SU-DHL-6 (cell line): ENCODE data around the gene SCIMP.

ENCODE experiments used
- H2AFZ ChIP-seq: fragments of 200-600 bp; sonication (generic); 2 replicates; pipeline ENCODE4 v1.6.1; 2014; ENCODE audit warnings: low read depth, mild to moderate bottlenecking, moderate library complexity, mixed read lengths, antibody characterized with exemption, low read length; ENCODE audit not compliant: severe bottlenecking
- H3F3A ChIP-seq: fragments of 200-600 bp; shearing (Covaris generic); 2 replicates; pipeline ENCODE4 v1.6.0; 2016; ENCODE audit warnings: antibody characterized with exemption, mild to moderate bottlenecking; ENCODE audit not compliant: insufficient read depth
- H3K27ac ChIP-seq: fragments of 200-600 bp; sonication (generic); 2 replicates; pipeline ENCODE4 v1.5.1; 2016; ENCODE audit warnings: low read depth, mild to moderate bottlenecking, low read length, moderate library complexity, mixed read lengths
- H3K27me3 ChIP-seq: fragments of 200-600 bp; sonication (generic), shearing (Covaris generic); 2 replicates; pipeline ENCODE4 v1.6.0; 2014; ENCODE audit warnings: mild to moderate bottlenecking, low read length
- H3K36me3 ChIP-seq: fragments of 200-600 bp; sonication (generic); 2 replicates; pipeline ENCODE4 v1.6.1; 2014; ENCODE audit warnings: mild to moderate bottlenecking, low read length, mixed read lengths
- H3K4me2 ChIP-seq: fragments of 300-600, 200-600 bp; shearing (Covaris generic), sonication (generic); 2 replicates; pipeline ENCODE4 v1.6.0; 2014; ENCODE audit warnings: low read length, low read depth, mild to moderate bottlenecking; ENCODE audit not compliant: poor library complexity, severe bottlenecking
- H3K4me3 ChIP-seq: fragments of 200-600 bp; sonication (generic); 2 replicates; pipeline ENCODE4 v1.5.1; 2014; ENCODE audit warnings: antibody characterized with exemption, low read length, mild to moderate bottlenecking, mixed read lengths; ENCODE audit not compliant: insufficient read depth, poor library complexity, severe bottlenecking
- H3K79me2 ChIP-seq: fragments of 200-600 bp; sonication (generic); 2 replicates; pipeline ENCODE4 v1.6.1; 2014; ENCODE audit warnings: mild to moderate bottlenecking, low read length, moderate library complexity; ENCODE audit not compliant: insufficient read depth
- H3K9ac ChIP-seq: fragments of 200-600 bp; sonication (generic); 2 replicates; pipeline ENCODE4 v1.7.0; 2014; ENCODE audit warnings: mild to moderate bottlenecking, low read length
- H3K9me2 ChIP-seq: fragments of 200-600 bp; sonication (generic); replicated peaks from 2 replicates; pipeline ENCODE4 v1.6.1; 2014; ENCODE audit warnings: low read length; ENCODE audit not compliant: insufficient read depth
- H3K9me3 ChIP-seq: fragments of 200-600 bp; sonication (generic); 2 replicates; pipeline ENCODE4 v1.6.1; 2014; ENCODE audit warnings: low read length, mixed read lengths; ENCODE audit not compliant: insufficient read depth
- H4K20me1 ChIP-seq: fragments of 200-600 bp; sonication (generic); 2 replicates; pipeline ENCODE4 v1.6.1; 2014; ENCODE audit warnings: low read depth, mild to moderate bottlenecking, antibody characterized with exemption, low read length, moderate library complexity, mixed read lengths
- EZH2phosphoT487 ChIP-seq: fragments of 200-600 bp; sonication (generic), shearing (Covaris generic); conservative IDR thresholded peaks from 2 replicates; pipeline ENCODE4 v1.6.1; 2018; ENCODE audit warnings: mild to moderate bottlenecking, antibody characterized with exemption, low read length, moderate library complexity, mixed read lengths
- TF ChIP-seq, protein P1 (sequence below): fragments of 200-600 bp; sonication (generic); IDR thresholded peaks from one replicate; pipeline ENCODE4 v1.5.1; 2017; ENCODE audit warnings: antibody characterized with exemption, mild to moderate bottlenecking, low read length, moderate library complexity; ENCODE audit not compliant: insufficient read depth, poor library complexity, severe bottlenecking

Gene SCIMP

DNA sequence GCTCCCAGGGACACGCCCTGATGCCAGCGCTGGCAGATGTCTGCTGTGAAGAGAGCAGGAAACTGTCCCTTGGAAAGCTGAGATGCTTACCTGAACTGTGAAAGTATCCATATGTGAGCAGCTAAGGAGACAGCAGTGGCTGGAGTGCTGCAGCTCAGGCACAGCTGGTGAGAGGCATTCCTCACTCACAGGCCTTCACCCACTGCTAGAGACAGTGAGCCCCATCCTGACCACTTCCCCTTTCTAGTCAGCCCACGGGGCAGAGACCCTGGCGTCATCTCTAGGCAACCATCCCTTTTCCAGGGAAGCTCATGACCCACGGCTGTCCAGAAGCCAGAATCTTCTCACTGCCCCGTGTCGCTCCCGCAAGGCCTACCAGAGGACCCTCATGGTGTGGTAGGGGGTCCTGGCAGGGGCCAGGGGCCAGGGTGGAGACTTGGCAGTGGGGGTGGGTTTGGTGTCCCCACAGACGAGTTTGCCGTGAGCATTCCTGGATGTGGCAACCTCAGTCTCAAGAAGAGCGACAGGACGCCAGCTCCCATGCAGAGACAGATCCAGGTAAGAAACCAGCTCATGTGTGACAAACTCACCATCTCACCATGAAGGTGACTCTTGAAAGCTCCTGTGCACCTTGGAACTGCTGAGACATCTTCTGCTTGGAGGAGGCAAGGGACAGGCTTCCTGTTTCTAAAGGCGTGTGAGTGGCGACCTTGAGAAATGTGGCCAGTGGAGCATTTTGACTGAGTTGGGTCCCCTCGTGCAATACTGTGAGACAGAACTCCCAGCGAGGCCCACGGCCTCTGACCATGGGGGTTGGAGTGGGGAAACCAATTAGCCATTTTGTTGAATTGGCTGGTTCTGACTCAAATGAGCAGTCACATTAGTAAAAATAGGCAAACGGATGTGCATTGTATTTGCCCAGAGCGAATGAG is at the start of gene SCIMP:
Gene SCIMP (minus strand): TSS at position 216 of the 932 bp plus-strand sequence. CDS start 105 bp downstream, at position 111.
- Histone ChIP-seq H3F3A (peaks cover 26% of the 10 kb centered on the region), H3K9me2 (no peaks in the 10 kb centered on the region), H3K79me2 (peaks cover 24% of the 10 kb centered on the region), H3K9me3 (no peaks in the 10 kb centered on the region), H3K27me3 (no peaks in the 10 kb centered on the region), H3K27ac (peak within 1 kb of the TSS; percentile 88), H4K20me1 (no peaks in the 10 kb centered on the region), H3K4me3 (peak within 1 kb of the TSS; percentile 58), H3K9ac (peak within 1 kb of the TSS; percentile 66), H3K36me3 (no peaks in the 10 kb centered on the region), H2AFZ (peak within 1 kb of the TSS; percentile 5), H3K4me2 (peak within 1 kb of the TSS; percentile 85)
- no peak for TF ChIP-seq EZH2phosphoT487

DNA sequence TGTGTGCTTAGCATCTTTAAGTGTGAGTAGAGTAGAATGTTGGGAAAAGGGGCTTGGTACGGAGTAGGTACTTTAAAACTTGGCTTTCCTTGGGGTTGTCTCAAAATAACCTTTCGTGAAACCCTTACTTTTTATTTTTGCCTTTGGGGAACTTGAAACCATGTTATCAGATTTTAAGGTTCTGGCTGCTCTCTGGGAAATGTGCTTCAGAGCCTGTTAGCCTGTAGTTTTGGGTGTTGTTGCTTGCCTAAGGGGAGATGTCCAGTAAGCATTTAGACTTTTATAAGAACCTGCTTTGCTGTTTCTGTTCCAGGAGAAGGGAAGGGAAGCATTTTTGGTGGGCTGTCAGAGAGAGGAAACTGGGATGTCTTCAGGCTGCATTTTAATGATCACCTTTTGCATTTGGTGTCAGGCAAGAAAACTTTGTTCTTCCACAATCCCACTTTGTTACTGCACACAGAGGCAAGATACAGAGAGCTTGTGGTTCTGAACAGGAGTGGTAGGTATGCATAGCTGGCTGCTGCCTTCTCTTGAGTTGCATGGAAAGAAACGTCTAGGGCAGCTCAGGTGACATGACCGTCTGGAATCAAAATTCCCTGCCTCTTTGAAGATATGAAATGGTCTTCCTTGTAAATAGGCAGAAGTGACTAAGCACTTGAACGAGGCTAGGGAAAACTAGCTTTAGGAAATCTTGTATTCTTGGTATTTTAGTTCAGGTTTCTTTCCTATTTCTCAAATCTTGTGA is 49.1 kb upstream of the SCIMP start:
- Histone ChIP-seq H4K20me1 (peaks cover 4% of the 10 kb centered on the region; the same call in 1 of the 2 replicates), H3K36me3 (no peaks in the 10 kb centered on the region), H3K9ac (peak overlapping the region; percentile 66), H3K27ac (peak overlapping the region; percentile 20; the same call in 1 of the 2 replicates), H3K9me2 (no peaks in the 10 kb centered on the region), H2AFZ (no peak overlapping the region), H3K9me3 (no peaks in the 10 kb centered on the region), H3K27me3 (no peaks in the 10 kb centered on the region), H3F3A (peaks cover 6% of the 10 kb centered on the region; the same call in 1 of the 2 replicates), H3K4me3 (peak overlapping the region; percentile 65), H3K79me2 (peaks cover 62% of the 10 kb centered on the region), H3K4me2 (peak overlapping the region; percentile 87)
- TF ChIP-seq EZH2phosphoT487 = no peak
- TF ChIP-seq, protein P1, sequence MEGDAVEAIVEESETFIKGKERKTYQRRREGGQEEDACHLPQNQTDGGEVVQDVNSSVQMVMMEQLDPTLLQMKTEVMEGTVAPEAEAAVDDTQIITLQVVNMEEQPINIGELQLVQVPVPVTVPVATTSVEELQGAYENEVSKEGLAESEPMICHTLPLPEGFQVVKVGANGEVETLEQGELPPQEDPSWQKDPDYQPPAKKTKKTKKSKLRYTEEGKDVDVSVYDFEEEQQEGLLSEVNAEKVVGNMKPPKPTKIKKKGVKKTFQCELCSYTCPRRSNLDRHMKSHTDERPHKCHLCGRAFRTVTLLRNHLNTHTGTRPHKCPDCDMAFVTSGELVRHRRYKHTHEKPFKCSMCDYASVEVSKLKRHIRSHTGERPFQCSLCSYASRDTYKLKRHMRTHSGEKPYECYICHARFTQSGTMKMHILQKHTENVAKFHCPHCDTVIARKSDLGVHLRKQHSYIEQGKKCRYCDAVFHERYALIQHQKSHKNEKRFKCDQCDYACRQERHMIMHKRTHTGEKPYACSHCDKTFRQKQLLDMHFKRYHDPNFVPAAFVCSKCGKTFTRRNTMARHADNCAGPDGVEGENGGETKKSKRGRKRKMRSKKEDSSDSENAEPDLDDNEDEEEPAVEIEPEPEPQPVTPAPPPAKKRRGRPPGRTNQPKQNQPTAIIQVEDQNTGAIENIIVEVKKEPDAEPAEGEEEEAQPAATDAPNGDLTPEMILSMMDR = no peak

DNA sequence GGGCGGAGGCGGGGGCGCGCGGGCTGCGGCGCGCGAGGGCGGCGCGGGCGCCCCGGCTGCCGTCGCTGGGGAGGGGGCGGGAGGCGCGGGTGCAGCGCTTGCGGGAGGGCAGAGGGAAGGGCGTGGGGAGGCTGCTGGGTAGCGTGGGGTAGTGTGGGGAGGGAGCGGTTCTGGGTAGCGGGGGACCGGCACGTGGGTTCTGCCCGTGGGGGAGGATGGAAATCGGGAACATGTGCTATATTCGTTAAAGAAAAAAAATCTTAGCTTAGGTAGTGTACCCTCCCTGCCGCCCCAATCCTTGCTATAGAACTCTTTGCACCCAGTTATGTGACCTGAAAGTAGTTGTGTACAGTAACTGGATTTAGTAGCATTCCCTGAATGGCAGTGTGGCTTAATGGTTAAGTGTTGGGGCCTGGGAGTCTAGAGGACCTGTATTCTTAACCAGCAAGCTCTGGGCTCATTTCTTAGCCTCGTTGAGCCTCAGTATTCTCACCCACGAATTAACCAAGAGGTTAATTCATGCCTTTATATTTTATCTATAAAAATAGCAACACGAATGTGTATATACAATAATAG is 48.1 kb upstream of the SCIMP start:
- no peaks in the 10 kb centered on the region for H3K36me3 ChIP-seq
- H2AFZ ChIP-seq = no peak overlapping the region
- H3K4me3 ChIP-seq = peak overlapping the region; percentile 65
- TF ChIP-seq EZH2phosphoT487 = no peak
- TF ChIP-seq, protein P1 = no peak
- H3K27me3 ChIP-seq = no peaks in the 10 kb centered on the region
- H3K4me2 ChIP-seq = peak overlapping the region; percentile 87
- H3K9me3 ChIP-seq = no peaks in the 10 kb centered on the region
- peaks cover 4% of the 10 kb centered on the region; the same call in 1 of the 2 replicates for H4K20me1 ChIP-seq
- peak overlapping the region; percentile 20 for H3K27ac ChIP-seq
- no peaks in the 10 kb centered on the region for H3K9me2 ChIP-seq
- H3F3A ChIP-seq = peaks cover 6% of the 10 kb centered on the region; the same call in 1 of the 2 replicates
- H3K9ac ChIP-seq = peak overlapping the region; percentile 66
- peaks cover 51% of the 10 kb centered on the region for H3K79me2 ChIP-seq
